GM12801 (cell line): ENCODE results near the gene DMD.

ENCODE experiments used
- TF ChIP-seq, protein P1 (sequence below): IDR thresholded peaks from one replicate; pipeline ENCODE4 v1.5.1; 2011; ENCODE audit warnings: control low read depth; ENCODE audit not compliant: insufficient read length; ENCODE audit errors: extremely low read depth

The DMD gene

DNA sequence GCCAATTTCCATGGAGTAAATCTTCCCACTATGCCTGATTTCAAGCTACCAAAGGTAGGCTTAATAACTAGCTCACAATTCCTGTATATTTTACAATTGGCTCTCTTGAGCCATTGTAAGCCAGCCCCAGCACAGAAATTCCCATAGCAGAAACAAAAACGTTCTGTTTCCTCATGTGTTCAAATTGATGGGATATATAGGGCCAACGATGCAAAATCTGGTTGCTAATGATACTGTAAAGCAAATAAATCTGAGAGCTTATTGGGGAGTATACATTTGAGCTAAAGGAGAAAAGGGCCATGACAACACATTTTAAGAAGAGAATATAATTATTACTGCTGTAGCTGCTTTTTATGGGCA, 1872.4 kb downstream of the DMD start:
- TF ChIP-seq, protein P1, sequence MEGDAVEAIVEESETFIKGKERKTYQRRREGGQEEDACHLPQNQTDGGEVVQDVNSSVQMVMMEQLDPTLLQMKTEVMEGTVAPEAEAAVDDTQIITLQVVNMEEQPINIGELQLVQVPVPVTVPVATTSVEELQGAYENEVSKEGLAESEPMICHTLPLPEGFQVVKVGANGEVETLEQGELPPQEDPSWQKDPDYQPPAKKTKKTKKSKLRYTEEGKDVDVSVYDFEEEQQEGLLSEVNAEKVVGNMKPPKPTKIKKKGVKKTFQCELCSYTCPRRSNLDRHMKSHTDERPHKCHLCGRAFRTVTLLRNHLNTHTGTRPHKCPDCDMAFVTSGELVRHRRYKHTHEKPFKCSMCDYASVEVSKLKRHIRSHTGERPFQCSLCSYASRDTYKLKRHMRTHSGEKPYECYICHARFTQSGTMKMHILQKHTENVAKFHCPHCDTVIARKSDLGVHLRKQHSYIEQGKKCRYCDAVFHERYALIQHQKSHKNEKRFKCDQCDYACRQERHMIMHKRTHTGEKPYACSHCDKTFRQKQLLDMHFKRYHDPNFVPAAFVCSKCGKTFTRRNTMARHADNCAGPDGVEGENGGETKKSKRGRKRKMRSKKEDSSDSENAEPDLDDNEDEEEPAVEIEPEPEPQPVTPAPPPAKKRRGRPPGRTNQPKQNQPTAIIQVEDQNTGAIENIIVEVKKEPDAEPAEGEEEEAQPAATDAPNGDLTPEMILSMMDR, result no peak

DNA sequence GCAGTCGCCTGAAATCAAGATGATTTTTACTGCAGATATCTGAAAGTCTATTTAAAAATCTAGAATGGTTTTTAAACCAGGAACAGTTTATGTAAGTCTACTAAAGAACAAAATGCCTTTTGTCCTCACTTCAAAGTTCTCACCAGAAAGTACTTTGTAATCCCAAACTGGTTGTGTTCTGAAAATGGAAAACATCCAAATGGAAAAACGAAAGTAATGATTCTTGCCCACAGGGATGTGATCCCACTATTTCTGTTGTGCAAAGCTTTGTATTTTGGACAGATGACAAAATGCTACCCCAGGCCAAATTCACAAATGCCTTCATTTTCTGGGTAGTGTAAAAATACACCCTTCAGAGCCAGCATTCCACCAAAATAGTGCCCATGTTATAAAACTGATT, 1874.0 kb downstream of the DMD start:
- TF ChIP-seq, protein P1, result no peak

DNA sequence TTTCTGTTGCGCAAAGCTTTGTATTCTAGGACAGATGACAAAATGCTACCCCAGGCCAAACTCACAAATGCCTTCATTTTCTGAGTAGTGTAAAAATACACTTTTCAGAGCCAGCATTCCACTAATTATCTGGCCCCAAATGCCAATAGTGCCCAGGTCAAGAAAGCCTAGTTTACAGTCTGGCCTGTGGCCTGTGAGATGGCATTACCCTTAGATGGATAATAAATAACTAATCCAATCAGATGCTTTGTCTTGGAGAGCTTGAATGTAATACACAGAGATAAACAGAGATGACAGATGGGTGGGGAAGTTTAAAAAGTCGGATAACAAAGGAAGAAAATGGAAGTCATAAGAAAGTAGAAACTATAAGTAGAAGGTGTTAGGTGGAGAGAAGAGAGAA, 1874.9 kb downstream of the DMD start:
- TF ChIP-seq, protein P1, result no peak

DNA sequence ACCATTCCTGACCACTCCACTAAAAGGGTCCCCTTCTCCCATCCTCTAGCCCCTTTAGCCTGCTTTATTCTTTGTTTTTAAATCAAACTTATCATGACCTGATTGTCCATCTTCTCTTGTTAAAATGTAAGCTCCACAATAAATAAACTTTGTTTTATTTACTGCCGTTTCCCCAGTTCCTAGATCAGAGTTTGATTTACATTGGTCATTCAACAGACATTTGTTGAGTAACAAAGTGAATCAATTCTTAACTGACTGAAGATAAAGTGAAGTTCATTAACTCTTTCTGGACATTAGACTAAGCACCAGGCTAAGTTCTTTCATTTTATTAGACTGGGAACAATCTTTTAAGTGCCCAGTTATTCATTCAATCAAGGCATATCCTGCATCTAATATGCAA, 1876.4 kb downstream of the DMD start:
- TF ChIP-seq, protein P1, result no peak

- TF ChIP-seq, protein P1, result no peak
Measured at GRCh38 chrX:31333165-31333831, 1878.1 kb downstream of the DMD start.

- TF ChIP-seq, protein P1, result no peak
Measured at GRCh38 chrX:31331928-31332327, 1879.4 kb downstream of the DMD start.

DNA sequence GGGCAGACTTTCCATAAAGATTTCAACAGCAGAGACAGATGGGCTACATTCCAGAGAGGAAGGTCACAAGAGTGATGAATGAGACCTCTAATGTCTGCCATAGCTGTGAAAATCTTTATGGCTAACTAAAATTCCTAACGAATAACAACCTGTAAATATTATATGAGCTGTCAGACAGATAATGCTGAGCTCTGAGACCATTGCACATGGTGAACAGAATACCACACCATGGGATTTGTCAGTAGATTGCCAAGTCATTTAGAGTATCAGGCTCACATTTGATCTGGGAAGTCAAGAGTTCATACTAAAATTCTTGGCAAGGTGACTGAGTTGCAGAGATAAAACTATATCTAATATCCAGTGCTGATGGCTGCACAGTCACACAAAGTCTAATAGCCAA, 1880.3 kb downstream of the DMD start:
- TF ChIP-seq, protein P1, result no peak
